HCT116 (cell line): Measurements from ENCODE around the gene ASCC2. TPM values are rescaled to one million over a fixed set of nuclear protein-coding genes. Genes with fewer than 3 reads are reported as not detected.

Source experiments
- ATAC-seq: fragments of 200-7000 bp; cut with Tn5 transposase; 2 replicates; pipeline ENCODE4 v1.9.1; 2020; ENCODE audit warnings: mild to moderate bottlenecking, moderate library complexity
- BruUV-seq: library from RNA; stranded (reverse); fragments of 400-500 nt; replicated peaks from 2 replicates; lab custom pipeline; 2021; lab: Mats Ljungman, UMichigan
- CTCF ChIA-PET: fragments of 300-600 bp; sonication (Branson Sonifier 250); formaldehyde crosslinking; loops from one replicate; lab custom pipeline; 2021; ENCODE audit warnings: antibody characterized with exemption; lab: Charles Lee
- POLR2A ChIA-PET: fragments of 300-600, 350-600 bp; sonication (Branson Sonifier 250); formaldehyde crosslinking; loops from one replicate; lab custom pipeline; 2021; ENCODE audit warnings: antibody characterized with exemption; lab: Charles Lee
- RAD21 ChIA-PET, 2 experiments: fragments of 300-600 bp; sonication (Branson Sonifier 250); formaldehyde crosslinking; loops; one replicate each; lab custom pipeline; 2023; ENCODE audit warnings: low total read pairs in 2 of 2; ENCODE audit not compliant: uncharacterized antibody in 2 of 2, unreplicated experiment in 2 of 2, low non-redundant PET in 1 of 2; lab: Charles Lee
- DNase-seq: peaks from one replicate; pipeline ENCODE4 v3.0.0-alpha.2; 2010; ENCODE audit warnings: low read depth, low spot score
- H2AFZ ChIP-seq: fragments of 200-600 bp; shearing (Covaris generic), sonication (generic); 2 replicates; pipeline ENCODE4 v1.6.1; 2017; ENCODE audit warnings: low read depth, mixed run types, mixed read lengths, antibody characterized with exemption, low read length; ENCODE audit not compliant: poor library complexity, severe bottlenecking
- H3K27ac ChIP-seq: 2 replicates; pipeline ENCODE4 v1.5.1; 2012; ENCODE audit warnings: low read depth, low read length
- H3K27me3 ChIP-seq: fragments of 200-600 bp; sonication (generic); 2 replicates; pipeline ENCODE4 v1.6.1; 2016; ENCODE audit warnings: mixed run types, low read length, mixed read lengths; ENCODE audit not compliant: insufficient read depth
- H3K36me3 ChIP-seq, 2 experiments: fragments of 200-500 bp in 1 of 2; fragments of 200-600 bp in 1 of 2; sonication (Bioruptor generic) in 1 of 2; sonication (generic) in 1 of 2; 2 replicates each; pipeline versions ENCODE4 v1.5.1 to v1.6.1; 2014 to 2016; ENCODE audit warnings: low read length in 2 of 2, inconsistent platforms in 1 of 2, mixed read lengths in 1 of 2, mixed run types in 1 of 2; ENCODE audit not compliant: insufficient read depth in 2 of 2, control insufficient read depth in 1 of 2
- H3K4me1 ChIP-seq, 2 experiments: fragments of 200-600 bp in 1 of 2; sonication (generic) in 1 of 2; 2 replicates each; pipeline versions ENCODE4 v1.5.1 to v1.6.1; 2012 to 2017; ENCODE audit warnings: low read length in 2 of 2, inconsistent platforms in 1 of 2, mild to moderate bottlenecking in 1 of 2, mixed read lengths in 1 of 2, mixed run types in 1 of 2, moderate library complexity in 1 of 2; ENCODE audit not compliant: insufficient read depth in 2 of 2, control insufficient read depth in 1 of 2
- H3K4me2 ChIP-seq: fragments of 200-600 bp; sonication (generic); 2 replicates; pipeline ENCODE4 v1.6.1; 2017; ENCODE audit warnings: mixed run types, low read length, mixed read lengths
- H3K4me3 ChIP-seq, 2 experiments: fragments of 200-600 bp in 1 of 2; sonication (generic) in 1 of 2; replicated peaks in 1 of 2; 2 replicates each; pipeline ENCODE4 v1.5.1; 2011 to 2016; ENCODE audit warnings: low read length in 2 of 2, control low read depth in 1 of 2, low read depth in 1 of 2, mild to moderate bottlenecking in 1 of 2, mixed read lengths in 1 of 2, mixed run types in 1 of 2
- H3K79me2 ChIP-seq: fragments of 200-600 bp; sonication (generic); 2 replicates; pipeline ENCODE4 v1.6.1; 2017; ENCODE audit warnings: mild to moderate bottlenecking, mixed run types, low read length, moderate library complexity, mixed read lengths; ENCODE audit not compliant: insufficient read depth
- H3K9ac ChIP-seq: fragments of 200-600 bp; sonication (generic); 2 replicates; pipeline ENCODE4 v1.6.1; 2016; ENCODE audit warnings: low read length, mixed read lengths
- H3K9me2 ChIP-seq: fragments of 200-600 bp; sonication (generic), shearing (Covaris generic); 2 replicates; pipeline ENCODE4 v1.6.1; 2017; ENCODE audit warnings: mixed run types, mild to moderate bottlenecking, moderate library complexity; ENCODE audit not compliant: insufficient read depth
- H3K9me3 ChIP-seq, 2 experiments: fragments of 200-500 bp in 1 of 2; fragments of 200-600 bp in 1 of 2; sonication (Bioruptor generic) in 1 of 2; sonication (generic) in 1 of 2; 2 replicates each; pipeline ENCODE4 v1.6.1; 2014 to 2017; ENCODE audit warnings: low read length in 2 of 2, mixed read lengths in 2 of 2, inconsistent platforms in 1 of 2, low read depth in 1 of 2, mild to moderate bottlenecking in 1 of 2, mixed run types in 1 of 2, moderate library complexity in 1 of 2; ENCODE audit not compliant: control insufficient read depth in 1 of 2, insufficient read depth in 1 of 2
- H4K20me1 ChIP-seq: fragments of 200-600 bp; sonication (generic), shearing (Covaris generic); 2 replicates; pipeline ENCODE4 v1.6.1; 2017; ENCODE audit warnings: mixed run types, mild to moderate bottlenecking, moderate library complexity; ENCODE audit not compliant: insufficient read depth
- ATF3 ChIP-seq: IDR thresholded peaks from 2 replicates; pipeline ENCODE4 v1.6.1; 2012
- CEBPB ChIP-seq: IDR thresholded peaks from 2 replicates; pipeline ENCODE4 v1.6.1; 2012; ENCODE audit warnings: low read depth
- EGR1 ChIP-seq: IDR thresholded peaks from 2 replicates; pipeline ENCODE4 v1.6.1; 2012; ENCODE audit warnings: low read depth
- FOSL1 ChIP-seq: IDR thresholded peaks from 2 replicates; pipeline ENCODE4 v1.6.1; 2012; ENCODE audit warnings: low read depth
- JUND ChIP-seq: IDR thresholded peaks from 2 replicates; pipeline ENCODE4 v1.6.1; 2012
- POLR2A ChIP-seq: IDR thresholded peaks from 2 replicates; pipeline ENCODE4 v1.7.0; 2011; ENCODE audit warnings: borderline replicate concordance; ENCODE audit not compliant: insufficient read depth, insufficient read length; ENCODE audit errors: extremely low read depth
- POLR2AphosphoS5 ChIP-seq: IDR thresholded peaks from 2 replicates; pipeline ENCODE4 v1.6.1; 2011; ENCODE audit warnings: mild to moderate bottlenecking, low read depth, low read length, moderate library complexity
- REST ChIP-seq: IDR thresholded peaks from 2 replicates; pipeline ENCODE4 v1.6.1; 2012; ENCODE audit warnings: low read depth
- SIN3A ChIP-seq: IDR thresholded peaks from 2 replicates; pipeline ENCODE4 v1.6.1; 2012; ENCODE audit warnings: low read depth
- SP1 ChIP-seq: IDR thresholded peaks from 2 replicates; pipeline ENCODE4 v1.6.1; 2012; ENCODE audit warnings: low read depth
- TCF7L2 ChIP-seq: IDR thresholded peaks from 2 replicates; pipeline ENCODE4 v1.7.0; 2011; ENCODE audit warnings: borderline replicate concordance, inconsistent platforms; ENCODE audit not compliant: insufficient read depth, insufficient read length; ENCODE audit errors: extremely low read depth
- ZNF274 ChIP-seq: fragments of 200-500 bp; sonication (Bioruptor generic); IDR thresholded peaks from 2 replicates; pipeline ENCODE4 v1.6.1; 2014; ENCODE audit warnings: mild to moderate bottlenecking, low read depth, low read length, inconsistent platforms
- intact Hi-C: fragments of 100-400 bp; cut with micrococcal nuclease; formaldehyde crosslinking; loops from 2 replicates; pipeline ENCODE4 v1.10.0; 2022
- total RNA-seq: library from RNA; stranded (reverse); gene quantifications from one replicate; pipeline ENCODE4 v1.2.1, GENCODE V29; 2021; ENCODE audit not compliant: unreplicated experiment

The ASCC2 gene
- total RNA-seq, 1 experiment from 2014 or later: 68.6 TPM

- RAD21 ChIA-PET: interaction anchor here in 1 of 2 experiments (0.6 kb wide), 1 partner anchor 8 kb away, joined by 4 read pairs; no protein-coding TSS in a partner anchor
- CTCF ChIA-PET: interaction anchor here (1.0 kb wide), 1 partner anchor 190 kb away, joined by 3 read pairs; no protein-coding TSS in a partner anchor
- H4K20me1 ChIP-seq: no peaks in the 10 kb centered on the region
- TF ChIP-seq FOSL1 (no peak), ATF3 (no peak), CEBPB (no peak), JUND (no peak), REST (no peak), POLR2A (no peak), POLR2AphosphoS5 (no peak), SIN3A (no peak), ZNF274 (no peak), EGR1 (no peak), TCF7L2 (no peak), SP1 (no peak)
- TF ChIP-seq, all 23 proteins: peak for 0
- no peak overlapping the region for H3K4me2 ChIP-seq
- H3K9me3 ChIP-seq: no peaks in the 10 kb centered on the region
- H3K4me1 ChIP-seq: peaks cover 0 to 9% of the 10 kb centered on the region in 2 experiments; a peak in 1 of 4 replicates
- no peak for DNase-seq
- ATAC-seq: no peak
- H3K4me3 ChIP-seq: no peak overlapping the region
- H3K9ac ChIP-seq: no peak overlapping the region
- intact Hi-C loops: no loop called here
- no peaks in the 10 kb centered on the region for H3K27me3 ChIP-seq
- H2AFZ ChIP-seq: no peak overlapping the region
- POLR2A ChIA-PET: interaction anchor here (0.6 kb wide), 1 partner anchor 10 kb away, joined by 4 read pairs; no protein-coding TSS in a partner anchor
- H3K36me3 ChIP-seq: peaks cover 26 to 51% of the 10 kb centered on the region in 2 experiments
- BruUV-seq: no TSS peak
- no peaks in the 10 kb centered on the region for H3K9me2 ChIP-seq
- no peak overlapping the region for H3K27ac ChIP-seq
- no peaks in the 10 kb centered on the region for H3K79me2 ChIP-seq
Measured at GRCh38 chr22:29815580-29815979, 22.5 kb downstream of the ASCC2 start.
